DMS79 (cell line): ENCODE results near the gene REPIN1.

ENCODE experiments used
- DNase-seq: peaks from one replicate; lab custom pipeline; 2025; lab: John Stamatoyannopoulos, UW

REPIN1 gene

GRCh38 chr7:150337179-150337578 is 31.4 kb upstream of the REPIN1 start:
- no peak for DNase-seq

GRCh38 chr7:150337659-150338081 is 31.0 kb upstream of the REPIN1 start:
- no peak for DNase-seq

- no peak for DNase-seq
Observed at GRCh38 chr7:150338166-150338829, 30.3 kb upstream of the REPIN1 start.

- no peak for DNase-seq
Observed at GRCh38 chr7:150339409-150339809, 29.2 kb upstream of the REPIN1 start.

- no peak for DNase-seq
Observed at GRCh38 chr7:150340024-150340749, 28.4 kb upstream of the REPIN1 start.

GRCh38 chr7:150340875-150341262 is 27.8 kb upstream of the REPIN1 start:
- no peak for DNase-seq

GRCh38 chr7:150341263-150342120 is 27.1 kb upstream of the REPIN1 start, which contains the start of gene RARRES2:
RARRES2 (minus strand) TSS chr7:150341629; CDS start chr7:150340609, 1,020 bp downstream.
- no peak for DNase-seq

GRCh38 chr7:150342121-150342408 is 26.6 kb upstream of the REPIN1 start:
- DNase-seq: no peak

- no peak for DNase-seq
Observed at GRCh38 chr7:150343225-150343624, 25.4 kb upstream of the REPIN1 start.

GRCh38 chr7:150344299-150344698 is 24.3 kb upstream of the REPIN1 start:
- DNase-seq: no peak

GRCh38 chr7:150345012-150345411 is 23.6 kb upstream of the REPIN1 start:
- no peak for DNase-seq

- DNase-seq: no peak
Observed at GRCh38 chr7:150346922-150347321, 21.7 kb upstream of the REPIN1 start.

GRCh38 chr7:150351587-150352194 is 16.9 kb upstream of the REPIN1 start:
- DNase-seq: no peak

- DNase-seq: no peak
Observed at GRCh38 chr7:150355666-150356059, 13.0 kb upstream of the REPIN1 start.

- DNase-seq: no peak
Observed at GRCh38 chr7:150356265-150356897, 12.2 kb upstream of the REPIN1 start.

- DNase-seq: no peak
Observed at GRCh38 chr7:150357270-150357669, 11.4 kb upstream of the REPIN1 start.

- DNase-seq: no peak
Observed at GRCh38 chr7:150357771-150358427, 10.7 kb upstream of the REPIN1 start.

GRCh38 chr7:150358433-150358832 is 10.2 kb upstream of the REPIN1 start:
- no peak for DNase-seq

GRCh38 chr7:150358988-150359621 is 9.5 kb upstream of the REPIN1 start:
- no peak for DNase-seq

GRCh38 chr7:150359622-150360362 is 8.8 kb upstream of the REPIN1 start:
- DNase-seq: no peak
